NCI-H2171 (cell line): ENCODE measurements around the gene PTCHD1.

Experiments used
- DNase-seq: peaks from one replicate; lab custom pipeline; 2025; lab: John Stamatoyannopoulos, UW

The PTCHD1 gene

GRCh38 chrX:23334848-23335599, at the start of gene PTCHD1:
Gene PTCHD1 (plus strand): TSS chrX:23334849. CDS start chrX:23334876, 27 bp downstream.
- DNase-seq, result no peak

GRCh38 chrX:23286731-23287130, 47.9 kb upstream of the PTCHD1 start:
- no peak for DNase-seq

- DNase-seq, result no peak
Observed at GRCh38 chrX:23287191-23287725, 47.4 kb upstream of the PTCHD1 start.

GRCh38 chrX:23292354-23292987, 42.2 kb upstream of the PTCHD1 start:
- DNase-seq, result no peak

- DNase-seq, result no peak
Observed at GRCh38 chrX:23292988-23293651, 41.5 kb upstream of the PTCHD1 start.

- no peak for DNase-seq
Observed at GRCh38 chrX:23304881-23305280, 29.8 kb upstream of the PTCHD1 start.

GRCh38 chrX:23311731-23312130, 22.9 kb upstream of the PTCHD1 start:
- no peak for DNase-seq

- DNase-seq, result no peak
Observed at GRCh38 chrX:23312136-23312535, 22.5 kb upstream of the PTCHD1 start.

GRCh38 chrX:23317799-23318724, 16.6 kb upstream of the PTCHD1 start:
- no peak for DNase-seq

- no peak for DNase-seq
Observed at GRCh38 chrX:23327104-23327503, 7.5 kb upstream of the PTCHD1 start.

GRCh38 chrX:23331701-23332100, 2.9 kb upstream of the PTCHD1 start:
- no peak for DNase-seq

- no peak for DNase-seq
Observed at GRCh38 chrX:23332101-23332887, 2.4 kb upstream of the PTCHD1 start.

GRCh38 chrX:23332888-23333821, 1.5 kb upstream of the PTCHD1 start:
- DNase-seq, result no peak

- DNase-seq, result no peak
Observed at GRCh38 chrX:23333842-23334520, 668 bp upstream of the PTCHD1 start.

- DNase-seq, result no peak
Observed at GRCh38 chrX:23334521-23334847, 165 bp upstream of the PTCHD1 start.

GRCh38 chrX:23338334-23338733, 3.7 kb downstream of the PTCHD1 start:
- no peak for DNase-seq

GRCh38 chrX:23341452-23341851, 6.8 kb downstream of the PTCHD1 start:
- DNase-seq, result no peak

GRCh38 chrX:23344238-23344903, 9.7 kb downstream of the PTCHD1 start:
- no peak for DNase-seq

- DNase-seq, result no peak
Observed at GRCh38 chrX:23344904-23345271, 10.2 kb downstream of the PTCHD1 start.
